ENCODE results near the gene CACNA1G. TPM values are rescaled to one million over a fixed set of nuclear protein-coding genes. Genes with fewer than 3 reads are reported as not detected.

Gene CACNA1G
- total RNA-seq, 2 experiments from 2014 or later: not detected

DNA sequence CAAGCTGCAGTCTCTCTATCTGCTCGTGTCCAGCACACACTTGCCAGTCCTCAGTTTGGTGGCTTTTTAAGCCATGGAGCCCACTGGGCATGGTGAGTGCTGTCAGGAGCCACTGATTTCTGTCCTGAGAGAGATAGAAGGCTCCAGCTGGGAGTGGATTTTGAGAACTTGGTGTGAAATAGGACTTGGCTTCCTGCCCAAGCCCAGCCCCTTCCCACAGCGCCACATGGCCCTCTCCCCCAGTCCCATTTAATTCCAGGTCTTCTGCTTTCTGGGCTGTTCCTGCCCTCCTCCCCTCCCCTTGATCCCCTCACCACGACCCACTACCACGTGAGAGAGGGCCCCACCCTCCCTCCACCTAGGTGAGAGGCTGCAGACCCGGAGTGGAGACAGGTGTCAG lies 59.7 kb downstream of the CACNA1G start:
- Mint-ChIP-seq H3K27ac (no peak overlapping the region), H3K4me1 (no peaks in the 10 kb centered on the region), H3K4me3 (no peak overlapping the region), H3K9me3 (no peaks in the 10 kb centered on the region), H3K27me3 (peaks cover 3% of the 10 kb centered on the region), H3K36me3 (ENCODE audit: low read depth) (no peaks in the 10 kb centered on the region)
- POLR2A ChIA-PET: no interaction called here
- no peak for DNase-seq
- CTCF ChIA-PET: interaction anchor here (0.6 to 1.3 kb wide), 2 partner anchors 10 to 38 kb away, joined by 3 to 4 read pairs; no protein-coding TSS in a partner anchor

DNA sequence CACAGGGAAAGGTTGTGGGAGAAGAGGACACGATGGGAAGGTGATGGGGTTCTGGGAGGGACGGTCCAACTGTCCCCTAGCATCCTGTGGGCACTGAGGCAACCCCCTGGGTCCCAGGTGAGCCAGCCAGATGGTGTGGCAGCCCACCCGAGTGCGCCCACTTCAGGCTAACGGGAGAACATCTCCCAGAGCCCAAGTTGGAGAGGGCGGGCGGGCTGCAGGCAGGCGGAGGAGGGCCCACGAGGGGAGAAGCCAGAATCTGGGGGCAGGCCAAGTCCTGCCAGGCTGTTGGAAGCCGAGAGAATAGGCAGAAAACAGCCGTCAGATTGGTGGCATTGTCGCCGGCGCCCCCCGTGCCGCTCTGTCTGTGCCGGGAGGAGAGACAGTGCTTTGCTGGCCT lies 60.3 kb downstream of the CACNA1G start:
- Mint-ChIP-seq H3K4me1 (no peaks in the 10 kb centered on the region), H3K9me3 (no peaks in the 10 kb centered on the region), H3K27me3 (peaks cover 3% of the 10 kb centered on the region), H3K36me3 (ENCODE audit: low read depth) (no peaks in the 10 kb centered on the region), H3K27ac (no peak overlapping the region), H3K4me3 (no peak overlapping the region)
- CTCF ChIA-PET: interaction anchor here (1.3 kb wide), 1 partner anchor 10 kb away, joined by 4 read pairs; no protein-coding TSS in a partner anchor
- POLR2A ChIA-PET: no interaction called here
- DNase-seq: no peak

DNA sequence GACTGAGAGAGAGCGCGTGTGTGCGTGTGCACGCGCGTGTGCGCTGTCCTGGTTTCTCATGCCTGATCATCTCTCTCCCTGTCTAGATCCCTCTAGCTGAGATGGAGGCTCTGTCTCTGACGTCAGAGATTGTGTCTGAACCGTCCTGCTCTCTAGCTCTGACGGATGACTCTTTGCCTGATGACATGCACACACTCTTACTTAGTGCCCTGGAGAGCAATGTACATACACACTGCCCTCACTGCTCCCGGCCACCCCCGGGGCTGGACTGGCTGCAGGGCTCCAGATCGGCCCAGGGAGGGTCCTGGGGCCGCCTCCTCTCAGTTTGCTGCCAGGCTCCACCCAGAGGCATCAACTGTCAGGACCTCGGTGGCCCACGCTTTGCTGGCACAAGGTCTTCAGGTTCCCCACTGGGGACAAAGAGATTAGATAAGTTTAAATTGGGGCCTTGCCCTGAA lies 61.1 kb downstream of the CACNA1G start:
- Mint-ChIP-seq H3K27ac (no peak overlapping the region), H3K9me3 (no peaks in the 10 kb centered on the region), H3K4me1 (no peaks in the 10 kb centered on the region), H3K4me3 (no peak overlapping the region), H3K36me3 (ENCODE audit: low read depth) (no peaks in the 10 kb centered on the region), H3K27me3 (peaks cover 3% of the 10 kb centered on the region)
- POLR2A ChIA-PET: no interaction called here
- DNase-seq: no peak
- CTCF ChIA-PET: no interaction called here

DNA sequence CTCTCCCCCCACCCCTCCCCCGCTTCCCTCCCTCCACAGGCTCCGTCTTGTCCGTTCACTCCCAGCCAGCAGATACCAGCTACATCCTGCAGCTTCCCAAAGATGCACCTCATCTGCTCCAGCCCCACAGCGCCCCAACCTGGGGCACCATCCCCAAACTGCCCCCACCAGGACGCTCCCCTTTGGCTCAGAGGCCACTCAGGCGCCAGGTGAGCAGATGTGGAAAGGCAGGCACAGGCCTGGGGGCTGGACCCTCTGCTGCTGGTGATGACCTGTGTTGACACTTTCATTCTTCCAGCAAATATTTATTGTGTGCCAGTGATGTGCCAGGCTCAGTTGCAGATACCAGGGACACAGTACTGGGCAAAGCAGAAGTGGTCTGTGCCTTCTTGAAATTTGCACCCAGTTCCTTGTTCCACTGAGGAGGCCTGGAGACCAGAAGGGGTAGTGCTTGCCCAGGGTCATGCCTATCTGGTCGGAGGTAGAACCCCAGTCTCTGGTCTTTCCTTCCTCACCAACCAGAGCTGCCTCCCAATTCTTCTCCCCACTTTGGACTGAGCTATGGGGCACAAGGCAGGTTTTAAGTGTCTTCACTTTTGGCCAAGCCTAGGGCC lies 63.9 kb downstream of the CACNA1G start:
- Mint-ChIP-seq H3K9me3 (no peaks in the 10 kb centered on the region), H3K4me1 (peaks cover 4% of the 10 kb centered on the region), H3K36me3 (ENCODE audit: low read depth) (no peaks in the 10 kb centered on the region), H3K27me3 (peaks cover 22% of the 10 kb centered on the region), H3K4me3 (no peak overlapping the region), H3K27ac (peak overlapping the region; percentile 9)
- ChIA-PET CTCF (interaction anchor here (1.8 to 2.4 kb wide), 2 partner anchors 14 to 88 kb away, joined by 3 to 13 read pairs; no protein-coding TSS in a partner anchor), POLR2A (no interaction called here)
- DNase-seq: no peak

DNA sequence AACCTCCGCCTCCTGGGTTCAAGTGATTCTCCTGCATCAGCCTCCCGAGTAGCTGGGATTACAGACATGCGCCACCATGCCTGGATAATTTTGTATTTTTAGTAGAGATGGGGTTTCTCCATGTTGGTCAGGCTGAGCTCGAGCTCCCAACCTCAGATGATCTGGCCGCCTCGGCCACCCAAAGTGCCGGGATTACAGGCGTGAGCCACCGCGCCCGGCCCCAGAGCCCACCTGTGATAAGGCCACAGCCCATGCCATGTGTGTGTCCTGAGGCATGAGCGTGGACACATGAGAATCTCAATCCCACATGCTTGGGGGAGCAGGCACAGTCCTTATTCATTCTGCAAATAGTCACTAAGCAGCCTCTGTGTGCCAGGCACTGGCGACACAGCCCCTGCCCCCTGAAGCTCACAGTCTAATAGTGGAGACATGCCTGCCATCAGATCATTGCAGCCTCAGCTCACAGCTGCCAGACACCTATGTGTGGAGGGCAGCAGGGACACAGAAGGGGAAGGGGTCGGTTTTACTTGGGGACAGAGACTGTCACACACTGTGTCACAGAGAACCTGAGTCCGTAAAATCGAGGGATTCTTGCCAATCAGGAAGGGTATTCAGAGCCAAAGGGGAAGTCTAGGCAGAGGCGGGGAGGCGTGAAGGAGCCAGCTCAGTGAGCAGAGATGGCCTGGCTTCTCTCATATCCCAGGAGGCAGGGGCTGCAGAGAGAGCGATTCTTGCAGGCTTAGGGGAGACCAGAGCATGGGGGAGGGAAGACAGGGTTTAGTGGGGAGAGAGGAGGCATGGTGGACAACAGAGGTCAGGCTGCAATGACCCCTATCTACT lies 64.7 kb downstream of the CACNA1G start:
- ChIA-PET POLR2A (no interaction called here), CTCF (interaction anchor here (0.6 to 2.4 kb wide), 9 partner anchors 8 to 483 kb away, joined by 3 to 13 read pairs (median 5); no protein-coding TSS in a partner anchor)
- Mint-ChIP-seq H3K27ac (no peak overlapping the region), H3K36me3 (ENCODE audit: low read depth) (no peaks in the 10 kb centered on the region), H3K27me3 (peaks cover 27% of the 10 kb centered on the region), H3K9me3 (no peaks in the 10 kb centered on the region), H3K4me1 (peaks cover 4% of the 10 kb centered on the region), H3K4me3 (no peak overlapping the region)
- DNase-seq: no peak

DNA sequence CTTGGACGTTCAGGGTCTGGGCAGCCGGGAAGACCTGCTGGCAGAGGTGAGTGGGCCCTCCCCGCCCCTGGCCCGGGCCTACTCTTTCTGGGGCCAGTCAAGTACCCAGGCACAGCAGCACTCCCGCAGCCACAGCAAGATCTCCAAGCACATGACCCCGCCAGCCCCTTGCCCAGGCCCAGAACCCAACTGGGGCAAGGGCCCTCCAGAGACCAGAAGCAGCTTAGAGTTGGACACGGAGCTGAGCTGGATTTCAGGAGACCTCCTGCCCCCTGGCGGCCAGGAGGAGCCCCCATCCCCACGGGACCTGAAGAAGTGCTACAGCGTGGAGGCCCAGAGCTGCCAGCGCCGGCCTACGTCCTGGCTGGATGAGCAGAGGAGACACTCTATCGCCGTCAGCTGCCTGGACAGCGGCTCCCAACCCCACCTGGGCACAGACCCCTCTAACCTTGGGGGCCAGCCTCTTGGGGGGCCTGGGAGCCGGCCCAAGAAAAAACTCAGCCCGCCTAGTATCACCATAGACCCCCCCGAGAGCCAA lies 65.6 kb downstream of the CACNA1G start:
- Mint-ChIP-seq H3K9me3 (no peaks in the 10 kb centered on the region), H3K4me1 (peaks cover 4% of the 10 kb centered on the region), H3K36me3 (ENCODE audit: low read depth) (no peaks in the 10 kb centered on the region), H3K4me3 (no peak overlapping the region), H3K27me3 (peaks cover 31% of the 10 kb centered on the region), H3K27ac (no peak overlapping the region)
- peak; percentile 65 for DNase-seq
- POLR2A ChIA-PET: no interaction called here
- CTCF ChIA-PET: interaction anchor here (0.5 to 2.4 kb wide), 10 partner anchors 9 to 137 kb away, joined by 3 to 13 read pairs (median 4); no protein-coding TSS in a partner anchor

DNA sequence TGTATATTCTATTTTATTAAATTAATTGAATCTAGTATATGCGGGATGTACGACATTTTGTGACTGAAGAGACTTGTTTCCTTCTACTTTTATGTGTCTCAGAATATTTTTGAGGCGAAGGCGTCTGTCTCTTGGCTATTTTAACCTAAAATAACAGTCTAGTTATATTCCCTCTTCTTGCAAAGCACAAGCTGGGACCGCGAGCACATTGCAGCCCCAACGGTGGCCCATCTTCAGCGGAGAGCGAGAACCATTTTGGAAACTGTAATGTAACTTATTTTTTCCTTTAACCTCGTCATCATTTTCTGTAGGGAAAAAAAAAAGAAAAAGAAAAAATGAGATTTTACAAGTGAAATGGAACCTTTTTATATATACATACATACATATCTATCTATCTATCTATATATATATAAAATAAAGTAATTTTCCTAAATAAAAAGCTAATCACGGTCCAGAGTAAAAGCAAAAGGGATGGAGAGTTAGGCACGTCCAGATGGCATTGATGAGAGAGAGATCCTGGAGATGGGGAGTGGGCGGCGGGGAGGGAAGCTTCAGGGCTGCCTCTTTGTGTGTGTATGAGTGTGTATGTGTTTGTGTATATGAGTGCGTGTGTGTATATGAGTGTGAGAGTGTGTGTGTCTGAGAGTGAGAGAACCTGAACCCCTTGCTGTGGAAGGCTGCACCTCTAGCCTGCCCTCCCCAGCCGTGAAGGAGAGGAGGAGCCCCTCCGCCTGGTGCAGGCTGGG lies 66.7 kb downstream of the CACNA1G start:
- peaks cover 33% of the 10 kb centered on the region for H3K27me3 Mint-ChIP-seq

DNA sequence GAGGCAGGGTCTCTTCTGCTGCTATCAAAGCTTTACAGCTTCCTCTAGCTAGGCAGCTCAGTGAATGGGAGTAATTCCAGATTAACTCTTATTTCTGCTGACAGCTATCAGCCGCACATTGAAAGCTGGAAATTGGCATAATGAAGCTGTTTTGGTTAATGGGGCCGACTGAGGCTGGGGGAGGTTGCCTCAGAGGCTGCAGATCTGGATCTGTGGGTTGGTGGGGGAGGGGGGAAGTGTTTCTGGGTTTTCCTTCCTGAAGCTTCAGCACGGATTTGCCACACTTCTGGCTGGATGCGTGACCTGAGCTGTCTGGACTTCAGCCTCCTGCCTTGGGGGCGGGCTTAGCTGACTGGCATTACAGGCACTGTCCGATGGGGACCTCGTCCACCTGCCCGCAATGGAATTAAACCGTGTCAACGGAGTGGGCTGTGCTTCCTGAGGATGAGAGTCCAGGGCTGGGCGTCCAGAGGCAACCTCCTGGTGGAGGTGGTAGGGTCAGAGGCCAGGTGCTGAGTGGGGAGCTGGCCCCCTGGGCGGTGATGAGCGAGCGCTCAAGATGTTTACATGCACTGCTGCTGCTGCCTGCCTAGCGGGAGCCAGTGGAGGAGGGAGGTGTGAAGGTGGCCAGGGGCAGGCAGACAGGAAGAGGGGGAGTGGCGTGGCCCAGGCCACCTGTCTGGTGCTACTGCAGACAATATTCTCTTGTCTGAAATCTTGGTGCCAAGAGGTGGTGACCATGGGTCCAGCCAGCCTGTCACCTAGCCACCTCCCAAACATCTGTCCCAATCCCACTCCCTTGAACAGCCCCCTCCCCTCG lies 67.5 kb downstream of the CACNA1G start:
- no peaks in the 10 kb centered on the region for H3K9me3 Mint-ChIP-seq
- H3K27ac Mint-ChIP-seq: peak overlapping the region; percentile 15
- CTCF ChIA-PET: interaction anchor here (0.6 to 2.0 kb wide), 8 partner anchors 10 to 270 kb away, joined by 3 to 9 read pairs (median 3); no protein-coding TSS in a partner anchor
- H3K4me3 Mint-ChIP-seq: no peak overlapping the region
- DNase-seq: no peak
- H3K36me3 Mint-ChIP-seq (ENCODE audit: low read depth): no peaks in the 10 kb centered on the region
- peaks cover 4% of the 10 kb centered on the region for H3K4me1 Mint-ChIP-seq
- H3K27me3 Mint-ChIP-seq: peaks cover 39% of the 10 kb centered on the region
- POLR2A ChIA-PET: no interaction called here

More for the DNA sequence above, 66.7 kb downstream of the CACNA1G start:
- H3K4me1 Mint-ChIP-seq: peaks cover 4% of the 10 kb centered on the region
- POLR2A ChIA-PET: no interaction called here
- no peaks in the 10 kb centered on the region for H3K36me3 Mint-ChIP-seq (ENCODE audit: low read depth)
- no peak for DNase-seq
- no peak overlapping the region for H3K27ac Mint-ChIP-seq
- H3K9me3 Mint-ChIP-seq: no peaks in the 10 kb centered on the region
- no peak overlapping the region for H3K4me3 Mint-ChIP-seq
- CTCF ChIA-PET: interaction anchor here (0.6 to 2.4 kb wide), 7 partner anchors 9 to 271 kb away, joined by 3 to 13 read pairs (median 6); no protein-coding TSS in a partner anchor

DNA sequence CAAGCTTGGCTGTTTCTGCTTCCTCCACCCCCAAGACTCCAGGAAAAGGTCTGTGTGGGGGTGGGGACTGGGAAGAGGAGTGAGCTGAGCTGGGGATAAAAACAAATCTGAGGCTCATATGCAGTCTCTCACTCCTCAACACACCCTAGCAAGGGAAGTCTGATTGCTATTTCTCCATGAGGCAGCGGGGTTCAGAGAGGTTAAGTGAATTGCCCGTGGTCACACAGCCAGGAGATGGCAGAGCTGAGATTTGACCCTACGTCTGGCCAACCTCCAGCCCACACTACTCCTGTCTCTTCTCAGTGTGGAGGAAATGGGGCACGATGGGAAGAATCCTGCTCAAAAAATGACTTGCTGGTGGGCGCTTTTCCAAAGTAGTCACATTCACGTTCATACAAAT lies 69.4 kb downstream of the CACNA1G start:
- no peak for DNase-seq
- H3K27ac Mint-ChIP-seq: no peak overlapping the region
- H3K9me3 Mint-ChIP-seq: no peaks in the 10 kb centered on the region
- H3K4me3 Mint-ChIP-seq: no peak overlapping the region
- CTCF ChIA-PET: interaction anchor here (0.5 to 2.9 kb wide), 19 partner anchors 9 to 141 kb away, joined by 3 to 9 read pairs (median 4); no protein-coding TSS in a partner anchor
- POLR2A ChIA-PET: no interaction called here
- H3K4me1 Mint-ChIP-seq: peaks cover 4% of the 10 kb centered on the region
- peaks cover 54% of the 10 kb centered on the region for H3K27me3 Mint-ChIP-seq
- H3K36me3 Mint-ChIP-seq (ENCODE audit: low read depth): no peaks in the 10 kb centered on the region

DNA sequence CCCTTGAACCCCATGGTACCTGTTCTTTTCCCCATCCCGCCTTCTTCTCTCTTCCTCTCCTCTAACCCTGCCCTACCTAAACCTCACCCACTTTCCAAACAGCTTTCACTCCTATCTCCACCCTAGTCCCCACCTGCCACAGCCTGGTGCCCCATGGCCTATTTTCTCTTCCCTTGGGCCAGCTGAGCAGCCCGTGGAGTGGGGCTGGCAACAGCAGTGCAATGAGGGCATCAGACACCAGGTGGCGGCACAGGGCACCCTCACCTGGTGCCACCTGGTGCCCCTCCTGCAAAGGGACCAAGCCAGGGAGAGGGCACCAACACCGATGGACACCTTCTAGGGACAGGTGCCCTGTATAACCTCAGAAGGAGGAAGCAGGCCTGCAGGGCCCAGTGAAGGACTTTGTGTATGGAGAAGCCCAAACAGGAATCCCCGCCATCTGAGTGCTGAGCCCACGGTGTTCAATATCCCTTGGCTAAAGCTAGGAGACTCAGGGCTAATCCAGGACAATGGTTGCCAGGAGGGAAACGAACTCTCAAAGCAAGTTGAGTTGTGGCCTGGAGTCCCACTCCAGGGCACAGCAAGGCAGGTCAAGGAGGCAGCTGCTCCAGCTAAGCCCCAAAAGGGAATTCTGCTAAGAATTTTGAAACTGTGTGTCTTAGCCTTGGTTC lies 70.1 kb downstream of the CACNA1G start:
- POLR2A ChIA-PET: no interaction called here

DNA sequence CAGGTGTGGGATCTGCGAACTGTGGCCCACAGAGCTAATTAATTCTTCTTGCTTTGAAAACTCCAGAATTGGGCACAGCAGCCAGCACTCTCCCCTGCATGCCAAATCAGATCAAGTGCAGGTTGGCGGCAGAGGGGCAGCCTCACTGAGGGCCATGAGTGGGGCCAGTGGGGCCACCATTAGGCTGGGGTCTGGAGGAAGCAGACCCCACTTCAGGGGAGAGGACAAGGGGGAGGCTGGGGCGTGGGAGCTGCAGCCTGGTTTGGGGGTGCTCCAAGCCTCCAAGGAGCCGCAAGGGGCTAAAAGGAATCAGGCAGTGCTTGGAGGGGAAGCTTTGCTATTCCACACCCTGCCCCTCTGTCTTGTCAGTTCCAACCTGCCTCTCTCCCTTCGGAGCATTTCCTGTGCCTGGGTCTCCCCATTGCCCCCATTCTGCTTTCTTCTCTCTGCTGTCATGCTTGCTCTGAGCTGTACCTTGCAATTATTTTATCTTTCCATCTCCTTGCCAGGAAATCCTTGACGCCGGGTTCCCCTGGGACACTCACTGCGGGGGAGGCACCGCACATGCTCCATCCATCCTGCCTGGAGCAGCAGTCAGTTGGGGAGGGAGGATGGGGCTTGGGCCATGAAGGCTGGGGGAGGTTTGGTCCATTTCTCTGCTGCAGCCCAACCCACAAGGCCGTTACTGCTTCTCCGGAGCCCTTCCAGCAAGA lies 70.8 kb downstream of the CACNA1G start:
- H3K27ac Mint-ChIP-seq: no peak overlapping the region
- ChIA-PET CTCF (interaction anchor here (1.0 to 2.9 kb wide), 16 partner anchors 7 to 90 kb away, joined by 3 to 9 read pairs (median 4); no protein-coding TSS in a partner anchor), POLR2A (no interaction called here)
- no peaks in the 10 kb centered on the region for H3K9me3 Mint-ChIP-seq
- H3K4me3 Mint-ChIP-seq: no peak overlapping the region
- H3K4me1 Mint-ChIP-seq: peaks cover 4% of the 10 kb centered on the region
- no peaks in the 10 kb centered on the region for H3K36me3 Mint-ChIP-seq (ENCODE audit: low read depth)
- no peak for DNase-seq
- peaks cover 64% of the 10 kb centered on the region for H3K27me3 Mint-ChIP-seq

More for the DNA sequence above, 70.1 kb downstream of the CACNA1G start:
- H3K27me3 Mint-ChIP-seq: peaks cover 58% of the 10 kb centered on the region
- H3K4me1 Mint-ChIP-seq: peaks cover 4% of the 10 kb centered on the region
- no peak overlapping the region for H3K27ac Mint-ChIP-seq
- no peaks in the 10 kb centered on the region for H3K36me3 Mint-ChIP-seq (ENCODE audit: low read depth)
- H3K4me3 Mint-ChIP-seq: no peak overlapping the region
- H3K9me3 Mint-ChIP-seq: no peaks in the 10 kb centered on the region
- peak; percentile 65 for DNase-seq
- CTCF ChIA-PET: interaction anchor here (0.6 to 2.9 kb wide), 18 partner anchors 8 to 140 kb away, joined by 3 to 9 read pairs (median 4); no protein-coding TSS in a partner anchor
